Measurements from ENCODE around the gene ITGA1. TPM values are rescaled to one million over a fixed set of nuclear protein-coding genes. Genes with fewer than 3 reads are reported as not detected.

The ITGA1 gene
- total and polyA plus RNA-seq, 2 of the 8 experiments (the other 6 are each of a cell fraction or from before 2014, with no cell fraction given): 2.3 to 9.0 TPM

- TF ChIP-seq CHD2 (IDR thresholded peaks at IDR 0.05; ENCODE audit: low read length) (no peak), POLR2A (IDR thresholded peaks at IDR 0.05; ENCODE audit: control extremely low read depth in 1 of 2, low read depth in 2 of 2, low read length in 2 of 2) (no peak), BCL11A (IDR thresholded peaks at IDR 0.05; ENCODE audit: low read depth in 2 of 2, low read length in 2 of 2) (no peak), TAF1 (IDR thresholded peaks at IDR 0.05; ENCODE audit: low read depth, low read length) (no peak), EZH2 (IDR thresholded peaks at IDR 0.05; ENCODE audit: low read depth, low read length, severe bottlenecking) (no peak), YY1 (IDR thresholded peaks at IDR 0.05; ENCODE audit: low read depth, low read length) (no peak), RNF2 (IDR thresholded peaks at IDR 0.05; ENCODE audit: borderline replicate concordance, low read depth, low read length, missing control alignments, poor library complexity, severe bottlenecking) (no peak), SP1 (IDR thresholded peaks at IDR 0.05; ENCODE audit: low read depth, low read length) (no peak), GTF2F1 (IDR thresholded peaks at IDR 0.05; ENCODE audit: borderline replicate concordance, low read depth, low read length) (no peak)
Measured at GRCh38 chr5:52814352-52815148, 26.8 kb downstream of the ITGA1 start (continued).
